ENCODE measurements around the gene OPTC.

OPTC gene

GRCh38 chr1:203536575-203536974, 42.6 kb downstream of the OPTC start:
- Histone ChIP-seq H3K4me1 (ENCODE audit: low read depth, poor library complexity, severe bottlenecking) (no peaks in the 10 kb centered on the region), H3K4me3 (IDR thresholded peaks at IDR 0.05; ENCODE audit: insufficient read depth, low read depth, low read length) (no peak overlapping the region), H3K27ac (no peak overlapping the region), H4K20me1 (ENCODE audit: insufficient read depth) (no peaks in the 10 kb centered on the region), H3K36me3 (ENCODE audit: insufficient read depth) (no peaks in the 10 kb centered on the region), H3K27me3 (ENCODE audit: insufficient read depth, low read depth) (no peaks in the 10 kb centered on the region), H3K79me2 (ENCODE audit: insufficient read depth, low read depth) (no peaks in the 10 kb centered on the region), H2AFZ (ENCODE audit: low read depth) (no peak overlapping the region), H3K9ac (no peak overlapping the region), H3K4me2 (no peak overlapping the region)
- TF ChIP-seq, protein P1, sequence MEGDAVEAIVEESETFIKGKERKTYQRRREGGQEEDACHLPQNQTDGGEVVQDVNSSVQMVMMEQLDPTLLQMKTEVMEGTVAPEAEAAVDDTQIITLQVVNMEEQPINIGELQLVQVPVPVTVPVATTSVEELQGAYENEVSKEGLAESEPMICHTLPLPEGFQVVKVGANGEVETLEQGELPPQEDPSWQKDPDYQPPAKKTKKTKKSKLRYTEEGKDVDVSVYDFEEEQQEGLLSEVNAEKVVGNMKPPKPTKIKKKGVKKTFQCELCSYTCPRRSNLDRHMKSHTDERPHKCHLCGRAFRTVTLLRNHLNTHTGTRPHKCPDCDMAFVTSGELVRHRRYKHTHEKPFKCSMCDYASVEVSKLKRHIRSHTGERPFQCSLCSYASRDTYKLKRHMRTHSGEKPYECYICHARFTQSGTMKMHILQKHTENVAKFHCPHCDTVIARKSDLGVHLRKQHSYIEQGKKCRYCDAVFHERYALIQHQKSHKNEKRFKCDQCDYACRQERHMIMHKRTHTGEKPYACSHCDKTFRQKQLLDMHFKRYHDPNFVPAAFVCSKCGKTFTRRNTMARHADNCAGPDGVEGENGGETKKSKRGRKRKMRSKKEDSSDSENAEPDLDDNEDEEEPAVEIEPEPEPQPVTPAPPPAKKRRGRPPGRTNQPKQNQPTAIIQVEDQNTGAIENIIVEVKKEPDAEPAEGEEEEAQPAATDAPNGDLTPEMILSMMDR (conservative IDR thresholded peaks at IDR 0.05; ENCODE audit: low read depth, low read length): no peak

DNA sequence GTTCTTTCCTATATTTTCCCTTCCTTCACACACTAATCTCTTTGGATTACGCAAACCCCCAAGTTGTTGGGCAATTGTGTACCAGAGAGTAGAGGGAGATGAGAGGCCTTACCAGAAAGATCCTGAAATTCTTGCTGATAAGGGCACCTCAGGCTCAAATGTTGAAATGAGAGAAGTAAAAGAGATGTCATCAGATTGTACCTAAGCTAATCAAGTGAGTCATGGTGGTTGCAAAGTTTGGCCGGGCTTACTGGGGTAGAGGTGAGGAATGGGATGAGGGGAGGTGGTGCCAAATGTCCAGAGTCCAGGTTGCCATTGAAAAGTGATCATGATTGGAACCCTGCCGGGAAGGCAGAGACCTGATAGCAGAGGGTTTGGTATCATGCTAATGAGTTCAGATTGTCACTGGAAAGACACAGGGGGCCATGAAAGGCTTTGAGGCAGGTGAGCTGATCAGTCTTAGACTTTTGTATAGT, 43.1 kb downstream of the OPTC start:
- Histone ChIP-seq H3K27me3 (ENCODE audit: insufficient read depth, low read depth) (no peaks in the 10 kb centered on the region), H2AFZ (ENCODE audit: low read depth) (no peak overlapping the region), H3K4me2 (no peak overlapping the region), H3K4me1 (ENCODE audit: low read depth, poor library complexity, severe bottlenecking) (no peaks in the 10 kb centered on the region), H3K79me2 (ENCODE audit: insufficient read depth, low read depth) (no peaks in the 10 kb centered on the region), H3K36me3 (ENCODE audit: insufficient read depth) (no peaks in the 10 kb centered on the region), H3K9ac (no peak overlapping the region), H3K4me3 (IDR thresholded peaks at IDR 0.05; ENCODE audit: insufficient read depth, low read depth, low read length) (no peak overlapping the region), H4K20me1 (ENCODE audit: insufficient read depth) (no peaks in the 10 kb centered on the region), H3K27ac (no peak overlapping the region)
- TF ChIP-seq, protein P1 (conservative IDR thresholded peaks at IDR 0.05; ENCODE audit: low read depth, low read length): no peak

GRCh38 chr1:203537806-203538464, 44.0 kb downstream of the OPTC start:
- TF ChIP-seq, protein P1 (conservative IDR thresholded peaks at IDR 0.05; ENCODE audit: low read depth, low read length): no peak
- Histone ChIP-seq H3K4me2 (no peak overlapping the region), H3K79me2 (ENCODE audit: insufficient read depth, low read depth) (no peaks in the 10 kb centered on the region), H3K36me3 (ENCODE audit: insufficient read depth) (no peaks in the 10 kb centered on the region), H2AFZ (ENCODE audit: low read depth) (no peak overlapping the region), H3K4me1 (ENCODE audit: low read depth, poor library complexity, severe bottlenecking) (no peaks in the 10 kb centered on the region), H3K27ac (no peak overlapping the region), H3K27me3 (ENCODE audit: insufficient read depth, low read depth) (no peaks in the 10 kb centered on the region), H3K4me3 (IDR thresholded peaks at IDR 0.05; ENCODE audit: insufficient read depth, low read depth, low read length) (no peak overlapping the region), H3K9ac (no peak overlapping the region), H4K20me1 (ENCODE audit: insufficient read depth) (no peaks in the 10 kb centered on the region)

- TF ChIP-seq, protein P1 (conservative IDR thresholded peaks at IDR 0.05; ENCODE audit: low read depth, low read length): no peak
- Histone ChIP-seq H3K4me3 (IDR thresholded peaks at IDR 0.05; ENCODE audit: insufficient read depth, low read depth, low read length) (no peak overlapping the region), H3K4me2 (no peak overlapping the region), H3K4me1 (ENCODE audit: low read depth, poor library complexity, severe bottlenecking) (no peaks in the 10 kb centered on the region), H4K20me1 (ENCODE audit: insufficient read depth) (no peaks in the 10 kb centered on the region), H2AFZ (ENCODE audit: low read depth) (no peak overlapping the region), H3K27me3 (ENCODE audit: insufficient read depth, low read depth) (no peaks in the 10 kb centered on the region), H3K27ac (no peak overlapping the region), H3K36me3 (ENCODE audit: insufficient read depth) (no peaks in the 10 kb centered on the region), H3K9ac (no peak overlapping the region), H3K79me2 (ENCODE audit: insufficient read depth, low read depth) (no peaks in the 10 kb centered on the region)
Observed at GRCh38 chr1:203538726-203539125, 44.8 kb downstream of the OPTC start.

Data from KMS-11 (cell line).